Panc1 (cell line): ENCODE results near the gene RPL5.

ENCODE experiments used
- POLR2AphosphoS5 ChIP-seq: IDR thresholded peaks from 2 replicates; pipeline ENCODE4 v1.6.1; 2012; ENCODE audit warnings: mild to moderate bottlenecking, low read depth, low read length, moderate library complexity
- SIN3A ChIP-seq: IDR thresholded peaks from 2 replicates; pipeline ENCODE4 v1.6.1; 2012; ENCODE audit warnings: low read depth, mild to moderate bottlenecking, low read length, moderate library complexity, borderline replicate concordance; ENCODE audit not compliant: insufficient read depth
- TCF7L2 ChIP-seq: IDR thresholded peaks from 2 replicates; pipeline ENCODE4 v1.6.1; 2011; ENCODE audit warnings: mild to moderate bottlenecking, low read depth, low read length, inconsistent platforms
- TF ChIP-seq, protein P1 (sequence below): fragments of 450-650 bp; IDR thresholded peaks from 2 replicates; pipeline ENCODE4 v1.5.1; 2017; ENCODE audit warnings: mild to moderate bottlenecking
- TF ChIP-seq, protein P2 (sequence below), 2 experiments: IDR thresholded peaks; 2 replicates each; pipeline ENCODE4 v1.6.1; 2011 to 2012; ENCODE audit warnings: low read depth in 2 of 2, control low read depth in 1 of 2, low read length in 1 of 2, mild to moderate bottlenecking in 1 of 2, moderate library complexity in 1 of 2; ENCODE audit not compliant: insufficient read depth in 1 of 2

DNA sequence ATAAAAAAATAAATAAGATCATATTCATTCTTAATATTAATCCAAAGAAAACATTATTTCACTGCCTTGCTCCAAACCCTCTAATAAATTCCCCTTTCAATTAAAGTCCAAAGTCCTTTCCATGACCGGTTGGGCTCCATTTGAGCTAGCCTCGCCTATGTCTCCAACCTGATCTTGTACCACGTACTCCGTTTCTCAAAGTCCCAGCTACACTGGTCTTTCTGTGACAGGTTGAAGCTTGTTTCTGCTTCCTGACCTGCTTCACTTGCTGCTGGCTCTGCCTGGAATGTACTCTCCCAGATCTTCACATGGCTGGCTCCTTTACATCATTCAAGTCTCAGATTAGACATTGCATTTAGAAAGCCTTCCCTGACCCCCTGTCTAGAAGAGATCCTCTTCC lies 16.4 kb downstream of the RPL5 start:
- TF ChIP-seq TCF7L2: no peak
- TF ChIP-seq, protein P1, sequence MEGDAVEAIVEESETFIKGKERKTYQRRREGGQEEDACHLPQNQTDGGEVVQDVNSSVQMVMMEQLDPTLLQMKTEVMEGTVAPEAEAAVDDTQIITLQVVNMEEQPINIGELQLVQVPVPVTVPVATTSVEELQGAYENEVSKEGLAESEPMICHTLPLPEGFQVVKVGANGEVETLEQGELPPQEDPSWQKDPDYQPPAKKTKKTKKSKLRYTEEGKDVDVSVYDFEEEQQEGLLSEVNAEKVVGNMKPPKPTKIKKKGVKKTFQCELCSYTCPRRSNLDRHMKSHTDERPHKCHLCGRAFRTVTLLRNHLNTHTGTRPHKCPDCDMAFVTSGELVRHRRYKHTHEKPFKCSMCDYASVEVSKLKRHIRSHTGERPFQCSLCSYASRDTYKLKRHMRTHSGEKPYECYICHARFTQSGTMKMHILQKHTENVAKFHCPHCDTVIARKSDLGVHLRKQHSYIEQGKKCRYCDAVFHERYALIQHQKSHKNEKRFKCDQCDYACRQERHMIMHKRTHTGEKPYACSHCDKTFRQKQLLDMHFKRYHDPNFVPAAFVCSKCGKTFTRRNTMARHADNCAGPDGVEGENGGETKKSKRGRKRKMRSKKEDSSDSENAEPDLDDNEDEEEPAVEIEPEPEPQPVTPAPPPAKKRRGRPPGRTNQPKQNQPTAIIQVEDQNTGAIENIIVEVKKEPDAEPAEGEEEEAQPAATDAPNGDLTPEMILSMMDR: no peak
- no peak for TF ChIP-seq POLR2AphosphoS5
- TF ChIP-seq, protein P2, sequence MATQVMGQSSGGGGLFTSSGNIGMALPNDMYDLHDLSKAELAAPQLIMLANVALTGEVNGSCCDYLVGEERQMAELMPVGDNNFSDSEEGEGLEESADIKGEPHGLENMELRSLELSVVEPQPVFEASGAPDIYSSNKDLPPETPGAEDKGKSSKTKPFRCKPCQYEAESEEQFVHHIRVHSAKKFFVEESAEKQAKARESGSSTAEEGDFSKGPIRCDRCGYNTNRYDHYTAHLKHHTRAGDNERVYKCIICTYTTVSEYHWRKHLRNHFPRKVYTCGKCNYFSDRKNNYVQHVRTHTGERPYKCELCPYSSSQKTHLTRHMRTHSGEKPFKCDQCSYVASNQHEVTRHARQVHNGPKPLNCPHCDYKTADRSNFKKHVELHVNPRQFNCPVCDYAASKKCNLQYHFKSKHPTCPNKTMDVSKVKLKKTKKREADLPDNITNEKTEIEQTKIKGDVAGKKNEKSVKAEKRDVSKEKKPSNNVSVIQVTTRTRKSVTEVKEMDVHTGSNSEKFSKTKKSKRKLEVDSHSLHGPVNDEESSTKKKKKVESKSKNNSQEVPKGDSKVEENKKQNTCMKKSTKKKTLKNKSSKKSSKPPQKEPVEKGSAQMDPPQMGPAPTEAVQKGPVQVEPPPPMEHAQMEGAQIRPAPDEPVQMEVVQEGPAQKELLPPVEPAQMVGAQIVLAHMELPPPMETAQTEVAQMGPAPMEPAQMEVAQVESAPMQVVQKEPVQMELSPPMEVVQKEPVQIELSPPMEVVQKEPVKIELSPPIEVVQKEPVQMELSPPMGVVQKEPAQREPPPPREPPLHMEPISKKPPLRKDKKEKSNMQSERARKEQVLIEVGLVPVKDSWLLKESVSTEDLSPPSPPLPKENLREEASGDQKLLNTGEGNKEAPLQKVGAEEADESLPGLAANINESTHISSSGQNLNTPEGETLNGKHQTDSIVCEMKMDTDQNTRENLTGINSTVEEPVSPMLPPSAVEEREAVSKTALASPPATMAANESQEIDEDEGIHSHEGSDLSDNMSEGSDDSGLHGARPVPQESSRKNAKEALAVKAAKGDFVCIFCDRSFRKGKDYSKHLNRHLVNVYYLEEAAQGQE (IDR thresholded peaks at IDR 0.05; ENCODE audit: insufficient read depth in 1 of 2, low read depth in 2 of 2, low read length in 1 of 2): no peak
- TF ChIP-seq SIN3A: no peak
